Osteoblast (primary cell): ENCODE measurements around the gene SORCS2. TPM values are rescaled to one million over a fixed set of nuclear protein-coding genes. Genes with fewer than 3 reads are reported as not detected.

Source experiments
- DNase-seq: peaks from one replicate; pipeline ENCODE4 v3.0.0; 2011; ENCODE audit warnings: low spot score, mixed read lengths; ENCODE audit not compliant: insufficient read length; ENCODE audit errors: missing footprints
- H2AFZ ChIP-seq: 2 replicates; pipeline ENCODE4 v1.6.0; 2011; ENCODE audit warnings: mild to moderate bottlenecking, low read length
- H3K27ac ChIP-seq: 2 replicates; pipeline ENCODE4 v1.5.1; 2011; ENCODE audit warnings: mild to moderate bottlenecking, low read depth, low read length, moderate library complexity
- H3K27me3 ChIP-seq: 2 replicates; pipeline ENCODE4 v1.6.0; 2012; ENCODE audit warnings: mild to moderate bottlenecking, control low read depth, inconsistent platforms, low read length, moderate library complexity; ENCODE audit not compliant: insufficient read depth
- H3K36me3 ChIP-seq: 2 replicates; pipeline ENCODE4 v1.5.1; 2011; ENCODE audit warnings: mild to moderate bottlenecking, low read length, control low read depth, moderate library complexity; ENCODE audit not compliant: insufficient read depth
- H3K4me1 ChIP-seq: 2 replicates; pipeline ENCODE4 v1.5.1; 2011; ENCODE audit warnings: mild to moderate bottlenecking, low read length, control low read depth, moderate library complexity; ENCODE audit not compliant: insufficient read depth
- H3K4me2 ChIP-seq: 2 replicates; pipeline ENCODE4 v1.6.0; 2011; ENCODE audit warnings: mild to moderate bottlenecking, low read length; ENCODE audit not compliant: insufficient read depth
- H3K4me3 ChIP-seq: fragments of 200-600 bp; sonication (generic); 3 replicates; pipeline ENCODE4 v1.5.1; 2012; ENCODE audit warnings: mild to moderate bottlenecking, low read length, inconsistent platforms; ENCODE audit not compliant: insufficient read depth
- H3K79me2 ChIP-seq: 2 replicates; pipeline ENCODE4 v1.6.0; 2012; ENCODE audit warnings: mild to moderate bottlenecking, low read length, control low read depth, inconsistent platforms; ENCODE audit not compliant: insufficient read depth
- H3K9me3 ChIP-seq: 2 replicates; pipeline ENCODE4 v1.5.1; 2011; ENCODE audit warnings: low read depth, low read length, control low read depth
- H4K20me1 ChIP-seq: 2 replicates; pipeline ENCODE4 v1.6.0; 2012; ENCODE audit warnings: mild to moderate bottlenecking, low read length, control low read depth; ENCODE audit not compliant: insufficient read depth
- total RNA-seq: library from RNA; depleted of rRNA; stranded (reverse); fragments of >200 nt; gene quantifications from 2 replicates; pipeline ENCODE4 v1.2.3, GENCODE V29; 2012
- TF ChIP-seq, protein P1 (sequence below): IDR thresholded peaks from 2 replicates; pipeline ENCODE4 v1.5.1; 2011; ENCODE audit warnings: mild to moderate bottlenecking, low read depth, low read length, moderate library complexity; ENCODE audit errors: extremely low read depth

The SORCS2 gene
- total RNA-seq, 1 donor, result 9.0 TPM

- Histone ChIP-seq H3K27ac (no peak overlapping the region), H3K36me3 (no peaks in the 10 kb centered on the region), H4K20me1 (no peaks in the 10 kb centered on the region), H3K9me3 (no peaks in the 10 kb centered on the region), H3K4me3 (no peak overlapping the region), H3K79me2 (no peaks in the 10 kb centered on the region), H3K27me3 (peaks cover 24% of the 10 kb centered on the region), H3K4me2 (no peak overlapping the region), H3K4me1 (no peaks in the 10 kb centered on the region), H2AFZ (no peak overlapping the region)
- no peak for DNase-seq
- TF ChIP-seq, protein P1, sequence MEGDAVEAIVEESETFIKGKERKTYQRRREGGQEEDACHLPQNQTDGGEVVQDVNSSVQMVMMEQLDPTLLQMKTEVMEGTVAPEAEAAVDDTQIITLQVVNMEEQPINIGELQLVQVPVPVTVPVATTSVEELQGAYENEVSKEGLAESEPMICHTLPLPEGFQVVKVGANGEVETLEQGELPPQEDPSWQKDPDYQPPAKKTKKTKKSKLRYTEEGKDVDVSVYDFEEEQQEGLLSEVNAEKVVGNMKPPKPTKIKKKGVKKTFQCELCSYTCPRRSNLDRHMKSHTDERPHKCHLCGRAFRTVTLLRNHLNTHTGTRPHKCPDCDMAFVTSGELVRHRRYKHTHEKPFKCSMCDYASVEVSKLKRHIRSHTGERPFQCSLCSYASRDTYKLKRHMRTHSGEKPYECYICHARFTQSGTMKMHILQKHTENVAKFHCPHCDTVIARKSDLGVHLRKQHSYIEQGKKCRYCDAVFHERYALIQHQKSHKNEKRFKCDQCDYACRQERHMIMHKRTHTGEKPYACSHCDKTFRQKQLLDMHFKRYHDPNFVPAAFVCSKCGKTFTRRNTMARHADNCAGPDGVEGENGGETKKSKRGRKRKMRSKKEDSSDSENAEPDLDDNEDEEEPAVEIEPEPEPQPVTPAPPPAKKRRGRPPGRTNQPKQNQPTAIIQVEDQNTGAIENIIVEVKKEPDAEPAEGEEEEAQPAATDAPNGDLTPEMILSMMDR, result no peak
Observed at GRCh38 chr4:7501873-7502272, 309.5 kb downstream of the SORCS2 start.

DNA sequence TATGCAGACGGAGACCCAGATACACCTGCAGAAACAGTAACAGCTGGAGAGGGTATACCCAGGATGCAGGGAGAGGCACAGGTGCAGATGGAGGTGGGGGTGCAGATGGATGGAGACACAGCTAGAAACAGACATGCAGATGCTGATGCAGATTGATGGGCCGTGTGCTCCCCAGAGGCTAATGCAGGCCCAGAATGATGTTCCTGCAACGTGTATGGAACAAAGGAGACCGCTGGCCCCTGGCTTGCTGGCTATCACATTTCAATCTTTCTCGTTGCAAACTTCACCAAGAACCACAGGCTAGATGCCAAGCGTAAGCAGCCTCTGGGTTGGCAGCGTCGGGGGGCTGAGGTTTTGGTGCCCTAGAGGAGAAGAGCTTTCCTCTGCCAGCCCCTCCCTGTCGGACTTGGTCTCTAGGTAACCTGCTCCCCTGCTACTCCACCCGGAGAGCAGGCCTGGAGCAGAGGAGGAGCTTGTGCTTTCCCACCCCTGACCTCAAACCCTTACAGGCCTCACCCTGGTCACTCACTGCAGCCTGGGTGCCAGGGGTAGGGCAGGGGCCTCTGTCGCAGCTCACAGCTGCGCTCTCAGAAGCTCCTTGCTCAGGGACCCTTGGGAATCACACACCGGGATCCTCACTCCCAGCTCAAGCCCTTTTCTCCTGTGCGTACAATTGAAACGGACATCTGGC, 311.4 kb downstream of the SORCS2 start:
- Histone ChIP-seq H3K4me2 (no peak overlapping the region), H3K9me3 (no peaks in the 10 kb centered on the region), H3K36me3 (no peaks in the 10 kb centered on the region), H3K4me1 (no peaks in the 10 kb centered on the region), H4K20me1 (no peaks in the 10 kb centered on the region), H3K79me2 (no peaks in the 10 kb centered on the region), H3K4me3 (no peak overlapping the region), H3K27me3 (peaks cover 25% of the 10 kb centered on the region), H3K27ac (no peak overlapping the region), H2AFZ (no peak overlapping the region)
- TF ChIP-seq, protein P1, result no peak
- DNase-seq, result no peak

DNA sequence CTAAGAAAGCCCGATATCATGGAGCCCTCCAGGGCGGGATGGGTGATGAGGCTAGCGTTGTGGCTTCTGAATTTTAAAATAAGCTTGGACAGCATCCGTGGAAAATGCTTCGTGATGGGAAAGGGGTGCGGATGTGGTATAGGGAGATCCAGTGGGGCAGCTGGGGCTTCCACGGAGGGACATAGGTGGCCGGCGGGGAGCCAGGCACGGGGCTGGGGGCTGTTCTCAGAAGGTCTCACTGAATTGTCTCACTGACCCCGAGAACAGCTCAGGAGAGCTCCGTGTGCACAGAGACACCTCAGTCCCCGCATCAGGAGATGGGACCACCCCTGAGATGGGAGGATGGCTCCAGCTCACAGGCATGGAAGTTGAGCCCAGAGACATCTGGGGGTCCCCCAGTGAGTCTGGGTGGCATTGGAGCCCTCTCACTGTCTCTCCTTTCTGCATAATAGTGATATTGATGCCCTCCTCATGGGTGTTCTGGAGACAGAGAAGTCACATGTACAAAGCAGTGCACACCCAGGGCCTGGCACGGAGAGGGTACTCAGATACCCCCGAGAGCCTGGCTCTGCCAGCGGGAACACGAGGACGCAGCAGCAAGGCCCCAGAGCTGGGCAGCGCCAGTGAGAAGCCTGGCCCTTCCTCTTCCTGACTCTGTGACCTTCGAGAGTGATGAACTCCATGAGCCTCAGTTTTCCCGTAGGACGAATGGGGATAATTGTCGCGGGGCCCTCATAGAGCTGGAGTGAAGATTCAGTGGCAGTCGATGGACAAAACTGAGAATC, 313.0 kb downstream of the SORCS2 start:
- no peaks in the 10 kb centered on the region for H3K36me3 ChIP-seq
- H4K20me1 ChIP-seq, result no peaks in the 10 kb centered on the region
- H3K79me2 ChIP-seq, result no peaks in the 10 kb centered on the region
- H3K27ac ChIP-seq, result no peak overlapping the region
- no peak overlapping the region for H3K4me3 ChIP-seq
- DNase-seq, result no peak
- TF ChIP-seq, protein P1, result no peak
- H3K9me3 ChIP-seq, result no peaks in the 10 kb centered on the region
- peaks cover 21% of the 10 kb centered on the region for H3K27me3 ChIP-seq
- H3K4me2 ChIP-seq, result no peak overlapping the region
- no peak overlapping the region for H2AFZ ChIP-seq
- H3K4me1 ChIP-seq, result no peaks in the 10 kb centered on the region

GRCh38 chr4:7506119-7506518, 313.8 kb downstream of the SORCS2 start:
- no peaks in the 10 kb centered on the region for H3K36me3 ChIP-seq
- H3K9me3 ChIP-seq, result no peaks in the 10 kb centered on the region
- H3K4me3 ChIP-seq, result no peak overlapping the region
- no peak for DNase-seq
- H3K4me2 ChIP-seq, result no peak overlapping the region
- H3K79me2 ChIP-seq, result no peaks in the 10 kb centered on the region
- no peaks in the 10 kb centered on the region for H3K4me1 ChIP-seq
- H3K27ac ChIP-seq, result no peak overlapping the region
- H2AFZ ChIP-seq, result no peak overlapping the region
- peaks cover 13% of the 10 kb centered on the region for H3K27me3 ChIP-seq
- no peaks in the 10 kb centered on the region for H4K20me1 ChIP-seq
- TF ChIP-seq, protein P1, result no peak
